ENCODE data around the gene CDC42BPA.

DNA sequence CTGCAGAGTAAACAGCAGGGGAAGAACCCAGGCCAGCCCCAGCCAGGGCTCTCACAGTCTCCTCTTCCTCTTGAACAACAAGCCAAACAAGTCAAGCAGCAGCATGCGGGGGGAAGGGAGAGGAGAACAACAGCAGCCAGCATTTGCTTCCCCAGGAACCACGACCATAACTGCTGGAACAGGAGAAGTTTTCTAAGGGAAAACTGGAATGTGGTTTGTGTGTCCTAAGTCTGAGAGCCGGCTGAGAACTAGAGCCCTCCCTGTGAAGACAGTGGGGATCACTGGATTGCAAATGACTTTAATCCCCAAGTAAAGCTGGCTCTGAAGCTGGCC lies 330.0 kb downstream of the CDC42BPA start:
- TF ChIP-seq SP1 (IDR thresholded peaks at IDR 0.05) = no peak
- TF ChIP-seq BHLHE40 (IDR thresholded peaks at IDR 0.05; ENCODE audit: borderline replicate concordance) = no peak
- TF ChIP-seq SUZ12 (IDR thresholded peaks at IDR 0.05) = no peak
- no peak for TF ChIP-seq ELF4 (IDR thresholded peaks at IDR 0.05)
- TF ChIP-seq FOXM1 (IDR thresholded peaks at IDR 0.05; ENCODE audit: borderline replicate concordance) = no peak
- TF ChIP-seq NFRKB (IDR thresholded peaks at IDR 0.05) = no peak
- TF ChIP-seq FOXA1 (IDR thresholded peaks at IDR 0.05) = no peak
